Thyroid gland (tissue), 4 donors: ENCODE measurements around the gene KRTAP19-8. TPM values are rescaled to one million over a fixed set of nuclear protein-coding genes. Genes with fewer than 3 reads are reported as not detected.

ENCODE experiments used
- DNase-seq, 2 donors: peaks; one replicate each; pipeline ENCODE4 v3.0.0-alpha.2; 2019
- H3K27ac ChIP-seq, 3 donors: fragments of 200-600 bp; sonication (generic); 1 replicate in 2 of 3; 2 replicates in 1 of 3; pipeline ENCODE4 v1.5.1; 2016 to 2019; ENCODE audit warnings: mild to moderate bottlenecking in 1 of 3, moderate library complexity in 1 of 3
- H3K27me3 ChIP-seq: fragments of 200-600 bp; sonication (generic); one replicate; pipeline ENCODE4 v1.5.1; 2019
- H3K36me3 ChIP-seq, 2 donors: fragments of 200-600 bp; sonication (generic); one replicate each; pipeline ENCODE4 v1.5.1; 2016 to 2019
- H3K4me1 ChIP-seq, 2 donors: fragments of 200-600 bp; sonication (generic); one replicate each; pipeline ENCODE4 v1.5.1; 2017 to 2019
- H3K4me3 ChIP-seq, 3 donors: fragments of 200-600 bp; sonication (generic); replicated peaks in 1 of 3; 1 replicate in 2 of 3; 2 replicates in 1 of 3; pipeline ENCODE4 v1.5.1; 2016; ENCODE audit warnings: mild to moderate bottlenecking in 1 of 3
- H3K9me3 ChIP-seq: fragments of 200-600 bp; sonication (generic); one replicate; pipeline ENCODE4 v1.5.1; 2017
- CTCF ChIP-seq, 6 experiments: fragments of 200-600 bp in 3 of 6; fragments of 450-650 bp in 3 of 6; sonication (generic) in 3 of 6; IDR thresholded peaks; one replicate each; pipeline ENCODE4 v1.5.1; 2016 to 2019; ENCODE audit warnings: antibody characterized with exemption in 6 of 6, mild to moderate bottlenecking in 2 of 6, inconsistent platforms in 1 of 6, moderate library complexity in 1 of 6
- POLR2A ChIP-seq, 2 donors: fragments of 450-650 bp; IDR thresholded peaks; one replicate each; pipeline ENCODE4 v1.6.1; 2017; ENCODE audit warnings: antibody characterized with exemption in 2 of 2, mild to moderate bottlenecking in 2 of 2, moderate library complexity in 1 of 2
- WGBS, 2 donors: methylation state at CpG; one replicate each; pipeline ENCODE4 v1.1.5; 2017; 5-methylcytosine and 5-hydroxymethylcytosine counted together
- intact Hi-C: fragments of 100-400 bp; cut with DNase I; formaldehyde crosslinking; loops from one replicate; pipeline ENCODE4 v1.15.1; 2023
- total RNA-seq, 4 donors: library from RNA; depleted of rRNA; stranded (reverse); fragments of >200 nt; gene quantifications; one replicate each; pipeline ENCODE4 v1.2.3, GENCODE V29; 2016

The KRTAP19-8 gene
- total RNA-seq, 4 donors from 2014 or later, result not detected

- Histone ChIP-seq H3K4me1 (no peaks in the 10 kb centered on the region), H3K4me3 (no peak overlapping the region), H3K9me3 (no peaks in the 10 kb centered on the region), H3K36me3 (no peaks in the 10 kb centered on the region), H3K27ac (no peak overlapping the region), H3K27me3 (no peaks in the 10 kb centered on the region)
- intact Hi-C loops, result no loop called here
- 75 to 84% methylated on average over 3 of the region's 3 CpGs for WGBS, 2 donors
- TF ChIP-seq CTCF (IDR thresholded peaks at IDR 0.05), result no peak
- TF ChIP-seq POLR2A (IDR thresholded peaks at IDR 0.05), result no peak
- no peak for DNase-seq
These were observed 7.6 kb upstream of the KRTAP19-8 start for GRCh38 chr21:31045841-31046240.

GRCh38 chr21:31043471-31043870, 5.2 kb upstream of the KRTAP19-8 start:
- no peak overlapping the region for H3K4me3 ChIP-seq
- TF ChIP-seq POLR2A (IDR thresholded peaks at IDR 0.05), result no peak
- no peak for TF ChIP-seq CTCF (IDR thresholded peaks at IDR 0.05)
- H3K4me1 ChIP-seq, result no peaks in the 10 kb centered on the region
- WGBS, 2 donors, result 80 to 83% methylated on average over 5 of the region's 5 CpGs
- H3K27ac ChIP-seq, result no peak overlapping the region
- no peak for DNase-seq
- H3K36me3 ChIP-seq, result no peaks in the 10 kb centered on the region
- H3K9me3 ChIP-seq, result no peaks in the 10 kb centered on the region
- no peaks in the 10 kb centered on the region for H3K27me3 ChIP-seq
- intact Hi-C loops, result no loop called here

- Histone ChIP-seq H3K9me3 (no peaks in the 10 kb centered on the region), H3K4me3 (no peak overlapping the region), H3K27me3 (no peaks in the 10 kb centered on the region), H3K27ac (no peak overlapping the region), H3K36me3 (no peaks in the 10 kb centered on the region), H3K4me1 (no peaks in the 10 kb centered on the region)
- TF ChIP-seq POLR2A (IDR thresholded peaks at IDR 0.05) (no peak), CTCF (IDR thresholded peaks at IDR 0.05) (no peak)
- DNase-seq, result no peak
- 69 to 73% methylated on average over 1 of the region's 1 CpG for WGBS, 2 donors
- intact Hi-C loops, result no loop called here
These were observed 3.8 kb upstream of the KRTAP19-8 start for GRCh38 chr21:31042080-31042464.

- no peaks in the 10 kb centered on the region for H3K9me3 ChIP-seq
- intact Hi-C loops, result no loop called here
- H3K27ac ChIP-seq, result no peak overlapping the region
- WGBS, 2 donors, result 38 to 40% methylated on average over 11 of the region's 11 CpGs
- no peaks in the 10 kb centered on the region for H3K4me1 ChIP-seq
- no peaks in the 10 kb centered on the region for H3K27me3 ChIP-seq
- H3K4me3 ChIP-seq, result no peak overlapping the region
- no peak for TF ChIP-seq POLR2A (IDR thresholded peaks at IDR 0.05)
- TF ChIP-seq CTCF (IDR thresholded peaks at IDR 0.05), result no peak
- no peaks in the 10 kb centered on the region for H3K36me3 ChIP-seq
- peak; percentile 23 to 34 for DNase-seq
These were observed 3.2 kb upstream of the KRTAP19-8 start for GRCh38 chr21:31041295-31042079.

- intact Hi-C loops, result no loop called here
These were observed 3.9 kb downstream of the KRTAP19-8 start for GRCh38 chr21:31034378-31034777.

More at GRCh38 chr21:31034378-31034777, 3.9 kb downstream of the KRTAP19-8 start:
- no peaks in the 10 kb centered on the region for H3K4me1 ChIP-seq
- TF ChIP-seq CTCF (IDR thresholded peaks at IDR 0.05), result no peak
- TF ChIP-seq POLR2A (IDR thresholded peaks at IDR 0.05), result no peak
- no peaks in the 10 kb centered on the region for H3K36me3 ChIP-seq
- no peaks in the 10 kb centered on the region for H3K9me3 ChIP-seq
- H3K27ac ChIP-seq, result no peak overlapping the region
- no peak overlapping the region for H3K4me3 ChIP-seq
- H3K27me3 ChIP-seq, result no peaks in the 10 kb centered on the region
- no peak for DNase-seq
